ENCODE data around the gene RDX. TPM values are rescaled to one million over a fixed set of nuclear protein-coding genes. Genes with fewer than 3 reads are reported as not detected.

Gene RDX
- polyA plus RNA-seq, 1 experiment: 23.4 TPM

DNA sequence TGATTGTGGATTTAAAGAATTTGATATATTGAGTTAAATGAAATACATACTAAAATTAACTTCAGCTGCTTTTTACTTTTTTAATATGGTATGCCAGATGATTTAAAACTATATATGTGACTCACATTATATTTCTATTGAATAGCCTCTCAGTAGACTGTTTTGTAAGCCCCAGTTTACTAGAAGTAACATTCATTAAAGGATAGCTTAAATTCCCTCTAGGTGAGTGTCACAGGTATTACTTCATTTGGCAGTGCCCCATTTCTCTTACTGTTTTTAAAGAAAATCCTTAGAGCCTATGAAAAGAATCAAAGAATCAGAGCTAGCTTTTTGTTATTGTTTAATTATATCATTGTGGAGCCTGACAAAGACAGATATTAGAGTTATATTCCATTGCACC lies 154.6 kb downstream of the RDX start:
- TF ChIP-seq, protein P1, sequence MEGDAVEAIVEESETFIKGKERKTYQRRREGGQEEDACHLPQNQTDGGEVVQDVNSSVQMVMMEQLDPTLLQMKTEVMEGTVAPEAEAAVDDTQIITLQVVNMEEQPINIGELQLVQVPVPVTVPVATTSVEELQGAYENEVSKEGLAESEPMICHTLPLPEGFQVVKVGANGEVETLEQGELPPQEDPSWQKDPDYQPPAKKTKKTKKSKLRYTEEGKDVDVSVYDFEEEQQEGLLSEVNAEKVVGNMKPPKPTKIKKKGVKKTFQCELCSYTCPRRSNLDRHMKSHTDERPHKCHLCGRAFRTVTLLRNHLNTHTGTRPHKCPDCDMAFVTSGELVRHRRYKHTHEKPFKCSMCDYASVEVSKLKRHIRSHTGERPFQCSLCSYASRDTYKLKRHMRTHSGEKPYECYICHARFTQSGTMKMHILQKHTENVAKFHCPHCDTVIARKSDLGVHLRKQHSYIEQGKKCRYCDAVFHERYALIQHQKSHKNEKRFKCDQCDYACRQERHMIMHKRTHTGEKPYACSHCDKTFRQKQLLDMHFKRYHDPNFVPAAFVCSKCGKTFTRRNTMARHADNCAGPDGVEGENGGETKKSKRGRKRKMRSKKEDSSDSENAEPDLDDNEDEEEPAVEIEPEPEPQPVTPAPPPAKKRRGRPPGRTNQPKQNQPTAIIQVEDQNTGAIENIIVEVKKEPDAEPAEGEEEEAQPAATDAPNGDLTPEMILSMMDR (IDR thresholded peaks at IDR 0.05; ENCODE audit: insufficient read depth, low read depth, low read length): no peak
- Histone ChIP-seq H3K27me3 (ENCODE audit: control insufficient read depth, insufficient read depth, low read length) (no peaks in the 10 kb centered on the region), H3K4me3 (ENCODE audit: low read depth, low read length) (no peak overlapping the region), H3K36me3 (ENCODE audit: control insufficient read depth, insufficient read depth, low read length) (no peaks in the 10 kb centered on the region)
- ChIA-PET POLR2A (no interaction called here), CTCF (interaction anchor here (0.8 kb wide), 1 partner anchor 573 kb away, joined by 3 read pairs; no protein-coding TSS in a partner anchor)
- no peak for DNase-seq (ENCODE audit: low read depth)

DNA sequence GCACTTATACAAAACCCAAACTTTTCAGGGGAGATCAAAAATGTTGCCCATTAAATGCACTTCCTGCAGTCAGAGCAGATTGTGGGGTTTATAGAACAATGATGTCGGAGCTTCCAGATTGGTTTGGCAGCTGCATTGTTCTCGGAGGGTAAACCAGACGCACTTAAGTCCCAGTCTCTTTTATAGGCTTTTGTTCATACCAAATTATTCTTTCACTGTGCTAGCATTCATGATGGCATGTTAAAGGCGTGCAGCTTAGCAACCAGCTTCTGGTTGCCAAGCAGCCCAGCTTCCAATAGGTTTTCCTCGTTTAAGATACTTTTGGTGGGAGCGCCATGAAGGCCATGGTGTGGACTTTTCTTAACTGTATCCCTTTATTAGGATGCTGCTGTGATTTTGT lies 162.3 kb downstream of the RDX start:
- no peaks in the 10 kb centered on the region for H3K36me3 ChIP-seq (ENCODE audit: control insufficient read depth, insufficient read depth, low read length)
- no peak for DNase-seq (ENCODE audit: low read depth)
- TF ChIP-seq, protein P1 (IDR thresholded peaks at IDR 0.05; ENCODE audit: insufficient read depth, low read depth, low read length): no peak
- no peaks in the 10 kb centered on the region for H3K27me3 ChIP-seq (ENCODE audit: control insufficient read depth, insufficient read depth, low read length)
- no peak overlapping the region for H3K4me3 ChIP-seq (ENCODE audit: low read depth, low read length)
- ChIA-PET POLR2A (no interaction called here), CTCF (interaction anchor here (1.5 to 1.6 kb wide), 2 partner anchors 11 to 13 kb away, joined by 3 to 5 read pairs; no protein-coding TSS in a partner anchor)

DNA sequence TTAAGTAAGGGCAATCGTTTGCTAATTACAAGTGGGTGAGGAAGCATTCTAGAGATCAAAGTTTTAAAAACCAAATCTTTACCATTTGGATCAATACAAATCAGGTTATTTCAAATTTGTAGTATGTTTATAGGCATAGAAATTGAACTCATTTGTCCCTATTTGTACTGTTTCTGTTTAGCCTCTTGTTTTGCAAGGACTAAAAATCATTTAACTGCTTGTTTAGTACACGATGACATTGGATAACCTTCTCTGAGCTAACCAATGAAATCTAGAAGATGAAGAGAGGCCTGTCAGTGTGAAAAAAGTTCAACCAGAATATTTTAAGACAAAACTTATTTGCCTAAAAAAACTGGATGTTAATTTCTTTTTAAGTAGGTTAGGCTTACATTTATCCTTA lies 163.3 kb downstream of the RDX start:
- Histone ChIP-seq H3K36me3 (ENCODE audit: control insufficient read depth, insufficient read depth, low read length) (no peaks in the 10 kb centered on the region), H3K4me3 (ENCODE audit: low read depth, low read length) (no peak overlapping the region), H3K27me3 (ENCODE audit: control insufficient read depth, insufficient read depth, low read length) (no peaks in the 10 kb centered on the region)
- TF ChIP-seq, protein P1 (IDR thresholded peaks at IDR 0.05; ENCODE audit: insufficient read depth, low read depth, low read length): no peak
- DNase-seq (ENCODE audit: low read depth): no peak
- ChIA-PET CTCF (no interaction called here), POLR2A (no interaction called here)

DNA sequence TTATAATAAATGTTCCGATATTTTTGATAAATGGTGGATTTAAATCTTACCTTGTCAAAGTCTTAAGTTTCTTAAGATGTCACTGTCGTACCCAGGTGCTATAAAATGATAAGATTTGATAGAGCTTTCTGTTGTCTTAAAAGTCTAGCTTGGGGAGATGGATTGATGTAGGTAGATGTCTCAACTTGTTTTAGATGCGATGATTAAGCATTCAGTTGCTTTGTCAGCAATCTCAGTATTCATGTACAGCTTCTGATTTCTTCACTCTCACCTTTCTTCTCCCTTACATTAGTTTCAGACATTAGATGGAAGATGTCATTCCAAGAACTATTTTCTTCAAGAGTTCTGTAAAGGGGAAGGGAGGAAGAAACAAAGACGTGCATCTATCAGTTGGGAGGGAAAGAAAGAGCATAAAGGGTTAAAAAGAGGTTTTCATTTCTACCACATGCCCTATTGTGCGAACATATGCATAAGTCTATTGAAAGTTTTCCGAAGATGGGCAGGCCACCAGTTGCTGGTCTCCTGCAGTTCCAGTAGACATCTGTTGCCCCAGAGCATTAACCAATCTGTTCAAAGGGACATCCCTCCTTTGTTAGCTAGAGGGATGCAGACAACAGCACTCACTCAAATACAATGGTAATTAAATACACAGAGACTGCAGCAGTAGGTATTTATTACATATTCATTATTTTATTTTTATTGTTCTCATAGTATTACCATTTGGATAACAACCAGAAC lies 164.9 kb downstream of the RDX start:
- ChIA-PET POLR2A (no interaction called here), CTCF (interaction anchor here (0.6 kb wide), 1 partner anchor 236 kb away, joined by 3 read pairs; no protein-coding TSS in a partner anchor)
- Histone ChIP-seq H3K36me3 (ENCODE audit: control insufficient read depth, insufficient read depth, low read length) (no peaks in the 10 kb centered on the region), H3K4me3 (ENCODE audit: low read depth, low read length) (no peak overlapping the region), H3K27me3 (ENCODE audit: control insufficient read depth, insufficient read depth, low read length) (no peaks in the 10 kb centered on the region)
- no peak for DNase-seq (ENCODE audit: low read depth)
- TF ChIP-seq, protein P1 (IDR thresholded peaks at IDR 0.05; ENCODE audit: insufficient read depth, low read depth, low read length): no peak

- no peak overlapping the region for H3K4me3 ChIP-seq (ENCODE audit: low read depth, low read length)
- DNase-seq (ENCODE audit: low read depth): no peak
- H3K36me3 ChIP-seq (ENCODE audit: control insufficient read depth, insufficient read depth, low read length): no peaks in the 10 kb centered on the region
- TF ChIP-seq, protein P1 (IDR thresholded peaks at IDR 0.05; ENCODE audit: insufficient read depth, low read depth, low read length): no peak
- no peaks in the 10 kb centered on the region for H3K27me3 ChIP-seq (ENCODE audit: control insufficient read depth, insufficient read depth, low read length)
- CTCF ChIA-PET: interaction anchor here (0.6 kb wide), 1 partner anchor 237 kb away, joined by 3 read pairs; no protein-coding TSS in a partner anchor
- POLR2A ChIA-PET: no interaction called here
Observed at GRCh38 chr11:110130642-110131238, 165.7 kb downstream of the RDX start.
